ENCODE results near the gene NR1D2. TPM values are rescaled to one million over a fixed set of nuclear protein-coding genes. Genes with fewer than 3 reads are reported as not detected.

The NR1D2 gene
- total RNA-seq, 1 experiment from 2014 or later = 9.5 TPM

GRCh38 chr3:23952646-23953045, 7.6 kb downstream of the NR1D2 start:
- H3K9me3 ChIP-seq (ENCODE audit: control insufficient read depth, insufficient read depth, low read depth, low read length) = no peaks in the 10 kb centered on the region
- H3K27ac ChIP-seq (ENCODE audit: low read length) = no peak overlapping the region
- intact Hi-C loops (cut with micrococcal nuclease; ENCODE audit: unreplicated experiment) (no loop called here), in situ Hi-C loops (cut with HindIII; ENCODE audit: low pct_unique_long_range_greater_than_20kb, low sequenced_read_pairs) (no loop called here)
- BruUV-seq (replicated peaks) = no TSS peak
- no peak for TF ChIP-seq POLR2AphosphoS5 (IDR thresholded peaks at IDR 0.05; ENCODE audit: low read depth, low read length)
- TF ChIP-seq CTCF (IDR thresholded peaks at IDR 0.05) = no peak
- no peak for TF ChIP-seq SIN3A (IDR thresholded peaks at IDR 0.05; ENCODE audit: borderline replicate concordance, insufficient read depth, low read depth, low read length)
- TF ChIP-seq REST (IDR thresholded peaks at IDR 0.05; ENCODE audit: insufficient read depth in 1 of 2, low read depth in 2 of 2, low read length in 1 of 2) = no peak
- no peak for TF ChIP-seq TCF7L2 (IDR thresholded peaks at IDR 0.05; ENCODE audit: low read depth, low read length)
- H3K4me3 ChIP-seq (ENCODE audit: low read depth in 2 of 2, low read length in 2 of 2) = no peak overlapping the region
- peaks cover 19% of the 10 kb centered on the region for H3K4me1 ChIP-seq (ENCODE audit: control insufficient read depth, insufficient read depth, low read length)
- CTCF ChIA-PET = no interaction called here
- ATAC-seq (no peak), DNase-seq (ENCODE audit: low read depth, low spot score) (no peak)
- POLR2A ChIA-PET = no interaction called here
- H3K36me3 ChIP-seq (ENCODE audit: control insufficient read depth, insufficient read depth, low read length) = no peaks in the 10 kb centered on the region
- H3K27me3 ChIP-seq (ENCODE audit: control insufficient read depth, insufficient read depth, low read length) = no peaks in the 10 kb centered on the region

- TF ChIP-seq TCF7L2 (IDR thresholded peaks at IDR 0.05; ENCODE audit: low read depth, low read length) = no peak
- TF ChIP-seq SIN3A (IDR thresholded peaks at IDR 0.05; ENCODE audit: borderline replicate concordance, insufficient read depth, low read depth, low read length) = no peak
- Histone ChIP-seq H3K36me3 (ENCODE audit: control insufficient read depth, insufficient read depth, low read length) (no peaks in the 10 kb centered on the region), H3K27ac (ENCODE audit: low read length) (no peak overlapping the region), H3K27me3 (ENCODE audit: control insufficient read depth, insufficient read depth, low read length) (no peaks in the 10 kb centered on the region), H3K9me3 (ENCODE audit: control insufficient read depth, insufficient read depth, low read depth, low read length) (no peaks in the 10 kb centered on the region), H3K4me1 (ENCODE audit: control insufficient read depth, insufficient read depth, low read length) (peaks cover 16% of the 10 kb centered on the region), H3K4me3 (ENCODE audit: low read depth in 2 of 2, low read length in 2 of 2) (no peak overlapping the region)
- intact Hi-C loops (cut with micrococcal nuclease; ENCODE audit: unreplicated experiment) (no loop called here), in situ Hi-C loops (cut with HindIII; ENCODE audit: low pct_unique_long_range_greater_than_20kb, low sequenced_read_pairs) (no loop called here)
- DNase-seq (ENCODE audit: low read depth, low spot score) (no peak), ATAC-seq (no peak)
- CTCF ChIA-PET = interaction anchor here (0.7 kb wide), 1 partner anchor 65 kb away, joined by 8 read pairs; no protein-coding TSS in a partner anchor
- BruUV-seq (replicated peaks) = no TSS peak
- POLR2A ChIA-PET = interaction anchor here (0.6 kb wide), 1 partner anchor 18 kb away, joined by 8 read pairs; no protein-coding TSS in a partner anchor
These were observed 8.4 kb downstream of the NR1D2 start for GRCh38 chr3:23953523-23953922.

- TF ChIP-seq CTCF (IDR thresholded peaks at IDR 0.05) = no peak
- no peak for TF ChIP-seq POLR2AphosphoS5 (IDR thresholded peaks at IDR 0.05; ENCODE audit: low read depth, low read length)
- no peak for TF ChIP-seq SIN3A (IDR thresholded peaks at IDR 0.05; ENCODE audit: borderline replicate concordance, insufficient read depth, low read depth, low read length)
- Histone ChIP-seq H3K27me3 (ENCODE audit: control insufficient read depth, insufficient read depth, low read length) (no peaks in the 10 kb centered on the region), H3K4me1 (ENCODE audit: control insufficient read depth, insufficient read depth, low read length) (peaks cover 16% of the 10 kb centered on the region), H3K27ac (ENCODE audit: low read length) (no peak overlapping the region; the same call in 1 of the 2 replicates), H3K36me3 (ENCODE audit: control insufficient read depth, insufficient read depth, low read length) (no peaks in the 10 kb centered on the region), H3K9me3 (ENCODE audit: control insufficient read depth, insufficient read depth, low read depth, low read length) (no peaks in the 10 kb centered on the region), H3K4me3 (ENCODE audit: low read depth in 2 of 2, low read length in 2 of 2) (no peak overlapping the region)
- no TSS peak for BruUV-seq (replicated peaks)
- intact Hi-C loops (cut with micrococcal nuclease; ENCODE audit: unreplicated experiment) (no loop called here), in situ Hi-C loops (cut with HindIII; ENCODE audit: low pct_unique_long_range_greater_than_20kb, low sequenced_read_pairs) (no loop called here)
- ChIA-PET POLR2A (no interaction called here), CTCF (no interaction called here)
- ATAC-seq (no peak), DNase-seq (ENCODE audit: low read depth, low spot score) (no peak)
These were observed 9.1 kb downstream of the NR1D2 start for GRCh38 chr3:23954144-23954543.
